NCI-H748 (cell line): Measurements from ENCODE around the gene TMEM87B.
"Not testable (repeated sequence)": the region's sequence is repeated elsewhere in the genome, so short reads cannot be mapped to it uniquely, and the experiment has no call there.

ENCODE experiments used
- DNase-seq: peaks from one replicate; lab custom pipeline; 2025; ENCODE audit not compliant: unreplicated experiment; lab: John Stamatoyannopoulos, UW

Gene TMEM87B

GRCh38 chr2:112032689-112033465, 22.2 kb upstream of the TMEM87B start:
- DNase-seq = no peak

DNA sequence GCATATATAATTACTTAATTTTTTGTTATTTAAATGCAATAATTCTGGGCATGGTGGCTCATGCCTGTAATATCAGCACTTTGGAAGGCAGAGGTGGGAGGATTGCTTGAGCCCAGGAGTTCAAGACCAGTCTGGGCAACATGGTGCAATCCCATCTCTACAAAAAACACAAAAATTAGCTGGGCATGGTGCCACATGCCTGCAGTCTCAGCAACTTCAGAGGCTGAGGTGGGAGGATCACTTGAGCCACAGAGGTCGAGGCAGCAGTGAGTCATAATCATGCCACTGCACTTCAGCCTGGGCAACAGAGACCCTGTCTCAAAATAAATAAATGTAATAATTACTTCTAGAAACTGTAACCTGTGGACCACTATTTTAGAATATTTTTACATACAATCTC, 21.5 kb upstream of the TMEM87B start:
- DNase-seq = no peak

DNA sequence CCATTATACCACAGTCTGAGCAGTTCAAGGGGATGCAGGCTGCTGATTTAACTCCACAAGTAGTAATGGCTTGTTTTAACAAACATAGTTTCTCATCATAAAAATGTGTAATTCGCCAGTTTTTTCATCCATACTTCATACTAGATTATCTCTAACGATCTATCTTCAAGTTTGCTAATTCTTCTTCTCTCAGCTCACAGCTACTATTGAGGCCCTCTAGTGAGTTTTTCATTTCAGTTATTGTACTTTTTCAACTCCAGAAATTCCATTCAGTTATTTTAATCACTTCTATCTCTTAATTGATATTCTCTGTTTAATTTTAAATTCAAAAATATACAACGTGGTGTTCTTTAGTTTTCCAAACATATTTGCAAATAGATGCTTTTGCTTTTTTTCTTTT, 20.1 kb upstream of the TMEM87B start:
- DNase-seq = no peak

DNA sequence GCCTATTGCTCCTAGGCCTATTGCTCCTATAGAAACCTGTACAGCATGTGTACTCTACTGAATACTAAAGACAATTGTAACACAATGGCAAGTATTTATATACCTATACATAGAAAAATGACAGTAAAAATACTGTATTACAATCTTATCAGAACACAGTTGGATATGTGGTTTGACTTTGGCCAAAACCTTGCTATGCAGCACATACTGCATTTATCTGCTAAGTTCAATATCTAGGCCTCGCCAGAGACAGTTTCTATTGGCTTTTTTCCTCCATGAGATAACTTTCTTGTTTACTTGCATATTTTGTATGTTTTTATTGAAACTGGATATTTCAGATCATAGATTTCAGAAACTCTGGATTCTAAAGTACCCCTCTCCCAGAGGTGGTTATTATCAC, 19.3 kb upstream of the TMEM87B start:
- no peak for DNase-seq

- DNase-seq = not testable (repeated sequence)
Measured at GRCh38 chr2:112039556-112039955, 15.5 kb upstream of the TMEM87B start.

GRCh38 chr2:112040066-112040465, 15.0 kb upstream of the TMEM87B start:
- not testable (repeated sequence) for DNase-seq

DNA sequence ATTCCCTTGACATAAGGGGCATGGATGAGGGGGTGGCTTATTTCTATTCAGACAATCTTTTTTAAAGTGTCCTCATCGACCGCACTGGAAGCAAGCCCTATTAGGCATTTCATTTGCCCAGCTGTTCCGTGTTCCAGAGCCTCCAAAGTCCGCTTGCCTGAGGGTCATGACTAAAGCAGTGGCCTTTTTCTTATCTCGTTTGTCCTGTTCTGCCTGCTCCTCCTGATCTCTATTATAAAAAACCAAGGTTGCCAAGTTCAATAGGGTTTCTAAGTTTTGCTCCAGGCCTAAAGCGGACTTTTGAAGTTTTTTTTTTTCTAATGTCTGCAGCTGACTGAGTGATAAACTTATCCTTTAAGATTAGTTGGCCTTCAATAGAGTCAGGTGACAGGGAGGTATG, 13.6 kb upstream of the TMEM87B start:
- DNase-seq = not testable (repeated sequence)

- no peak for DNase-seq
Measured at GRCh38 chr2:112045446-112046014, 9.5 kb upstream of the TMEM87B start.

DNA sequence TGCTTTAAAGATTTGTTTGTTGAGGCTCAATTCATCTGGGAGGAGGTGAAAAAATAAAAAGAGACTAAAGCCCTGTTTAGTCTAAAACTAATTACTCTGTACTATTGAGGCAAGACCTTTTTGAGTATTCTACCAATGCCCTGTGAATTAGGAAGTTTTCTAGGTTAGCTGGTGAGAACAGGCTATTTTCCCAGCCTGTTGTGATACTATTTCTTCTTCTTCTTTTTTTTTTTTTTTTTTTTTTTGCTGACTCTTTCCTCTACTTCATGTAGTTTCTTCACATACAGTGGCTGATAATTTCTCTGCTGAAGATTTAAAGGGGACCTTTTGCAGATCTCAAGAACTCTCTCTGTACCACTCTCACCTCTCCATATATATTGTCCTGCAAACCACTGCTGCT, 8.8 kb upstream of the TMEM87B start:
- DNase-seq = no peak

- DNase-seq = no peak
Measured at GRCh38 chr2:112047537-112048235, 7.4 kb upstream of the TMEM87B start.

GRCh38 chr2:112048236-112048592, 6.9 kb upstream of the TMEM87B start:
- no peak for DNase-seq

DNA sequence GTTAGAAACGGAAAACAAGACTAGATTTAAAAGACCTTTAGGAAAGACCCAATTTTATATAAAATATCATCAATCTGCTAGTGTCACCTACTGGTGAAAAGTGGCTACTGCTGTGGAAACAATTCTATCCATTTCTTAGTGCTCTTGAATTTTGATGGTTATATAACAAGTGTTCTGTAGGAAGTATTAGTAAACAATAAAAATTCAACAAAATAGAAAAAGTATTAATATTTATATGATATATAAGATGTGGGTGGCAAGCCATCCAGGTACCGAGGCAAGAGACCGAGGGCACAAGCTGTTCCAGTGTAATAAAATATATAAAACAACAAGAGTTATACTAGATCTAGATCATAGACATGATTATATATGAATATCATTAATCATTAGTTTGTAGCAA, 6.2 kb upstream of the TMEM87B start:
- peak; percentile 44 for DNase-seq

- no peak for DNase-seq
Measured at GRCh38 chr2:112050316-112050715, 4.8 kb upstream of the TMEM87B start.

GRCh38 chr2:112053917-112054846, 887 bp upstream of the TMEM87B start:
- DNase-seq = peak; percentile 92

GRCh38 chr2:112055730-112056625, 909 bp downstream of the TMEM87B start:
- DNase-seq = peak; percentile 56

DNA sequence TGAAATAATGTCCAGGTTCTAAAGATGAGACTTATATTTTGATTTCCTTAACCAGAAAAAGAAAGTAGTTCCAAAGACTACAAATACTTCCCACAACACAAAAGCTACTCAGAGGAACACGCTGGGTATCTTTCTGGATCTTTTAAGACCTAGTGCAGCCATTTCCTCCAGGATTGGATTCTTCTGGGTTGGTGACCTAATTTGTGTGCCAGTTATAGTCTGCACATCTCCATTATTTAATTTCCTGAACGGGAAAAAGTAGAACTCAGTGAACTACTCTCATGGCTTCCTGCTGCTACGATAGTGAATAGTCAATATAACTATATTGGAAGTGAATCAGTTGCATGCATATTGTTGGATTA, 1.5 kb downstream of the TMEM87B start:
- DNase-seq = no peak

DNA sequence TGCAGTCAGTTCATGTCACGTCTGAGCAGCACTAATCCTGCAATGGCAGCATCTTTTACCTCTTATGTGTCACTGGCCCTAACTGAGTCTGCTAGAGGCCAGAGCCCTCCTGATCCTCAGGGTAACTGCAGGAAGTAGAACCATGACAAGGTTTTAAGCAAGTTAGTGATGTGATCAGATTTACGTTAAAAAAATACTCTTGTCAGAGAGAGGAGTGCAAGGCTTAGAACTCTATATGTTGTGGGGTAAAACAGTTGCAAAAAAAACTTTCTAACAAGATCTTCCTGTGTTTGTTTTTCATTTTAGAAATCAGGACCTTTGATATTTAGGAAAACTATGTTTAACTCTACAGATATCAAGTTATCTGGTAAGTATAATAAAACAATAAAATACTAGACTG, 4.6 kb downstream of the TMEM87B start:
- no peak for DNase-seq

DNA sequence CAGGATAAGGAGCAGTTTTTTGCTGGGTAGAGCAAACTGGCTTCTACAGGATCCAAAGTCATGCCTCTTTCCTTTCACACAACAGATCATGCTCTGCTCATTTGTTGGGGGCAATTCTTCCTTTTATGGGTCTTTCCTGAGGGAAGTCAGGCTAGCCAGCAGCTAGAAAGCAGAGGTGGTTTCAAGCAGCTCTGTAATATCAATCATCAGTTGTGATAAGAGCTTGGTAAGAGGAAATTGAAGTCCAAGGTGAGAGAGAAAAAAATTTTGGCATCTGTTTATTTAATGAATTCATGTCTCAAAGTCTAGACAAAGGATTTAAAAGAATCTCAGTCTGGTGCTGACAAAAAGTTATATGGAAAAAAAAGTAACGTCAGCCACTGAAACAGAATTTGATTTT, 6.2 kb downstream of the TMEM87B start:
- no peak for DNase-seq

- DNase-seq = no peak
Measured at GRCh38 chr2:112061840-112062239, 6.8 kb downstream of the TMEM87B start.

GRCh38 chr2:112062894-112063293, 7.8 kb downstream of the TMEM87B start:
- no peak for DNase-seq
